B cell (primary cell): Measurements from ENCODE around the gene TSSK2. TPM values are rescaled to one million over a fixed set of nuclear protein-coding genes. Genes with fewer than 3 reads are reported as not detected.

Experiments used
- ATAC-seq: fragments of 200-7000 bp; cut with Tn5 transposase; one replicate; pipeline ENCODE4 v1.10.0; 2021; ENCODE audit warnings: low read depth, mild to moderate bottlenecking, moderate number of reproducible peaks, moderate library complexity
- CTCF ChIA-PET: fragments of 350-600 bp; sonication (Branson Sonifier 250); formaldehyde crosslinking; loops from one replicate; lab custom pipeline; 2021; ENCODE audit warnings: antibody characterized with exemption, inconsistent platforms; lab: Charles Lee
- POLR2A ChIA-PET: fragments of 350-600 bp; sonication (Branson Sonifier 250); formaldehyde crosslinking; loops from one replicate; lab custom pipeline; 2021; ENCODE audit warnings: antibody characterized with exemption; lab: Charles Lee
- DNase-seq: peaks from one replicate; pipeline ENCODE4 v3.0.0; 2013
- H2AFZ ChIP-seq: 2 replicates; pipeline ENCODE4 v1.6.1; 2012; ENCODE audit warnings: mild to moderate bottlenecking, low read depth, low read length; ENCODE audit not compliant: insufficient read depth, poor library complexity, severe bottlenecking
- H3K27ac ChIP-seq, 2 donors: 1 replicate in 1 of 2; 2 replicates in 1 of 2; pipeline ENCODE4 v1.5.1; 2012 to 2013; ENCODE audit warnings: low read length in 2 of 2, mild to moderate bottlenecking in 2 of 2, moderate library complexity in 1 of 2
- H3K27me3 ChIP-seq, 4 experiments: fragments of 200-600 bp in 1 of 4; sonication (generic) in 1 of 4; replicated peaks in 1 of 4; 1 replicate in 2 of 4; 2 replicates in 2 of 4; pipeline versions ENCODE4 v1.6.1 to v1.7.0; 2013 to 2016; ENCODE audit warnings: low read length in 3 of 4, mild to moderate bottlenecking in 2 of 4, mixed read lengths in 1 of 4, moderate library complexity in 1 of 4; ENCODE audit not compliant: insufficient read depth in 4 of 4, control insufficient read depth in 3 of 4; ENCODE audit errors: control extremely low read depth in 1 of 4
- H3K36me3 ChIP-seq, 2 experiments: replicated peaks in 1 of 2; 1 replicate in 1 of 2; 2 replicates in 1 of 2; pipeline versions ENCODE4 v1.6.1 to v1.7.1; 2013; ENCODE audit warnings: low read length in 1 of 2; ENCODE audit not compliant: insufficient read depth in 2 of 2, control insufficient read depth in 1 of 2; ENCODE audit errors: control extremely low read depth in 1 of 2, extremely low read depth in 1 of 2
- H3K4me1 ChIP-seq, 2 donors: fragments of 200-600 bp in 1 of 2; sonication (generic) in 1 of 2; 1 replicate in 1 of 2; 2 replicates in 1 of 2; pipeline versions ENCODE4 v1.5.1 to v1.6.1; 2013 to 2017; ENCODE audit warnings: low read length in 2 of 2; ENCODE audit not compliant: control insufficient read depth in 2 of 2, insufficient read depth in 2 of 2
- H3K4me2 ChIP-seq: replicated peaks from 2 replicates; pipeline ENCODE3; 2012; ENCODE audit warnings: mild to moderate bottlenecking, low read depth, low read length; ENCODE audit not compliant: poor library complexity, severe bottlenecking
- H3K4me3 ChIP-seq, 5 experiments: fragments of 200-600 bp in 1 of 5; sonication (generic) in 1 of 5; 1 replicate in 3 of 5; 2 replicates in 2 of 5; pipeline versions ENCODE4 v1.5.1 to v1.7.0; 2011 to 2016; ENCODE audit warnings: low read length in 4 of 5, mild to moderate bottlenecking in 4 of 5, low read depth in 2 of 5, control low read depth in 1 of 5, moderate library complexity in 1 of 5; ENCODE audit not compliant: insufficient read depth in 1 of 5; ENCODE audit errors: control extremely low read depth in 1 of 5, extremely low read depth in 1 of 5
- H3K79me2 ChIP-seq: fragments of 200-600 bp; sonication (generic); one replicate; pipeline ENCODE4 v1.6.0; 2016; ENCODE audit warnings: low read length; ENCODE audit not compliant: control insufficient read depth, insufficient read depth
- H3K9ac ChIP-seq: fragments of 200-600 bp; sonication (generic); 2 replicates; pipeline ENCODE4 v1.6.1; 2017; ENCODE audit warnings: mild to moderate bottlenecking, low read length, moderate library complexity
- H3K9me3 ChIP-seq, 3 donors: one replicate each; pipeline versions ENCODE4 v1.6.1 to v1.7.1; 2013; ENCODE audit warnings: low read length in 2 of 3; ENCODE audit not compliant: control insufficient read depth in 2 of 3, insufficient read depth in 1 of 3; ENCODE audit errors: control extremely low read depth in 1 of 3
- H4K20me1 ChIP-seq: 2 replicates; pipeline ENCODE4 v1.6.0; 2012; ENCODE audit warnings: mild to moderate bottlenecking, low read length; ENCODE audit not compliant: insufficient read depth, control insufficient read depth, poor library complexity, severe bottlenecking
- H3K27ac Mint-ChIP-seq: one replicate; pipeline ENCODE4 v1.8.0; 2021; ENCODE audit warnings: mixed read lengths
- H3K27me3 Mint-ChIP-seq: one replicate; pipeline ENCODE4 v1.8.0; 2021; ENCODE audit warnings: mixed read lengths
- H3K4me1 Mint-ChIP-seq: one replicate; pipeline ENCODE4 v1.8.0; 2021; ENCODE audit warnings: mixed read lengths
- H3K4me3 Mint-ChIP-seq: one replicate; pipeline ENCODE4 v1.8.0; 2021; ENCODE audit warnings: mixed read lengths
- H3K9me3 Mint-ChIP-seq: one replicate; pipeline ENCODE4 v1.8.0; 2022; ENCODE audit warnings: mixed read lengths; ENCODE audit not compliant: insufficient read depth
- CTCF ChIP-seq: fragments of 200-600 bp; IDR thresholded peaks from one replicate; pipeline ENCODE4 v1.8.0; 2022; ENCODE audit warnings: antibody characterized with exemption, mild to moderate bottlenecking
- EZH2 ChIP-seq: IDR thresholded peaks from 2 replicates; pipeline ENCODE4 v1.6.1; 2012; ENCODE audit warnings: borderline replicate concordance, low read depth, mild to moderate bottlenecking, moderate library complexity, low read length; ENCODE audit not compliant: insufficient read depth, poor library complexity, severe bottlenecking
- WGBS: methylation state at CpG from one replicate; pipeline ENCODE4 v1.1.5; 2013; ENCODE audit warnings: missing lambda C conversion rate; ENCODE audit not compliant: insufficient coverage; 5-methylcytosine and 5-hydroxymethylcytosine counted together
- intact Hi-C: fragments of 100-400 bp; cut with micrococcal nuclease; formaldehyde crosslinking; loops from one replicate; pipeline ENCODE4 v1.10.0; 2022
- polyA plus RNA-seq: library from polyadenylated mRNA; depleted of rRNA; stranded (reverse); fragments of >200 nt; gene quantifications from 2 replicates; pipeline ENCODE4 v1.2.3, GENCODE V29; 2012
- total RNA-seq, 2 donors: library from RNA; stranded (reverse); fragments of 120-200 nt in 1 of 2; gene quantifications; 1 replicate in 1 of 2; 2 replicates in 1 of 2; pipeline versions ENCODE4 v1.2.3 to v1.2.4, GENCODE V29; 2013 to 2022

The TSSK2 gene
- total and polyA plus RNA-seq, 2 donors (not counting 1 experiment from before 2014, with no cell fraction given), result 0.15 TPM; not detected in 1

- no peak overlapping the region for H3K4me3 ChIP-seq
- 97% methylated on average over 3 of the region's 3 CpGs for WGBS
- no peak overlapping the region for H2AFZ ChIP-seq
- H3K27ac ChIP-seq, result peak overlapping the region in 1 of 2 donors; percentile 63
- peaks cover 68% of the 10 kb centered on the region for H4K20me1 ChIP-seq
- H3K79me2 ChIP-seq, result peaks cover 99% of the 10 kb centered on the region
- Mint-ChIP-seq H3K9me3 (no peaks in the 10 kb centered on the region), H3K4me3 (no peak overlapping the region), H3K4me1 (peaks cover 71% of the 10 kb centered on the region), H3K27ac (peak overlapping the region; percentile 81), H3K27me3 (no peaks in the 10 kb centered on the region)
- no peak overlapping the region for H3K9ac ChIP-seq
- ChIA-PET CTCF (interaction anchor here (0.6 to 1.5 kb wide), 3 partner anchors 9 to 33 kb away, joined by 3 to 6 read pairs (median 4); partner anchors contain the start of gene ESS2), POLR2A (interaction anchor here (1.0 kb wide), 1 partner anchor 11 kb away, joined by 3 read pairs; no protein-coding TSS in a partner anchor)
- DNase-seq (no peak), ATAC-seq (no peak)
- peaks cover 34 to 50% of the 10 kb centered on the region in 2 donors for H3K4me1 ChIP-seq
- H3K36me3 ChIP-seq, result peaks cover 0 to 10% of the 10 kb centered on the region in 2 experiments
- intact Hi-C loops, result no loop called here
- no peak overlapping the region for H3K4me2 ChIP-seq
- H3K9me3 ChIP-seq, result no peaks in the 10 kb centered on the region
- no peaks in the 10 kb centered on the region for H3K27me3 ChIP-seq
- no peak for TF ChIP-seq CTCF
- no peak for TF ChIP-seq EZH2
Measured at GRCh38 chr22:19111140-19111539, 20.0 kb upstream of the TSSK2 start.

- no peak overlapping the region for H3K4me3 Mint-ChIP-seq
- Histone ChIP-seq H3K4me1 (peaks cover 38 to 55% of the 10 kb centered on the region in 2 donors), H3K27ac (peak overlapping the region; percentile 34 to 63), H3K4me2 (no peak overlapping the region), H3K79me2 (peaks cover 99% of the 10 kb centered on the region), H3K36me3 (peaks cover 0 to 10% of the 10 kb centered on the region in 2 experiments), H3K9ac (no peak overlapping the region), H2AFZ (no peak overlapping the region), H4K20me1 (peaks cover 68% of the 10 kb centered on the region), H3K27me3 (no peaks in the 10 kb centered on the region), H3K9me3 (no peaks in the 10 kb centered on the region), H3K4me3 (no peak overlapping the region)
- no peak for DNase-seq
- CTCF ChIA-PET, result interaction anchor here (1.3 to 1.5 kb wide), 2 partner anchors 12 to 32 kb away, joined by 4 to 6 read pairs; partner anchors contain the start of gene ESS2
- no peaks in the 10 kb centered on the region for H3K9me3 Mint-ChIP-seq
- peaks cover 72% of the 10 kb centered on the region for H3K4me1 Mint-ChIP-seq
- POLR2A ChIA-PET, result no interaction called here
- H3K27me3 Mint-ChIP-seq, result no peaks in the 10 kb centered on the region
- intact Hi-C loops, result no loop called here
- H3K27ac Mint-ChIP-seq, result peak overlapping the region; percentile 81
- no peak for TF ChIP-seq CTCF
- TF ChIP-seq EZH2, result no peak
- no peak for ATAC-seq
- WGBS, result no CpG with 5 or more reads among the region's 3 CpGs
Measured at GRCh38 chr22:19111584-19111983, 19.5 kb upstream of the TSSK2 start.
